ENCODE data around the gene EIF4G3.
"Not testable (repeated sequence)": the region's sequence is repeated elsewhere in the genome, so short reads cannot be mapped to it uniquely, and the experiment has no call there.

The EIF4G3 gene

GRCh38 chr1:21176586-21177555 is at the start of gene EIF4G3:
Gene EIF4G3, minus strand, starts transcription at chr1:21176897. Its CDS starts 174,155 bp downstream, at chr1:21002742.
- DNase-seq, result peak; percentile 100

GRCh38 chr1:21225065-21225464 is 48.4 kb upstream of the EIF4G3 start:
- DNase-seq, result no peak

- no peak for DNase-seq
Measured at GRCh38 chr1:21220815-21221214, 44.1 kb upstream of the EIF4G3 start.

GRCh38 chr1:21219674-21220073 is 43.0 kb upstream of the EIF4G3 start:
- no peak for DNase-seq

- DNase-seq, result peak; percentile 32
Measured at GRCh38 chr1:21217812-21218596, 41.3 kb upstream of the EIF4G3 start.

- peak; percentile 70 for DNase-seq
Measured at GRCh38 chr1:21216835-21217811, 40.4 kb upstream of the EIF4G3 start.

- DNase-seq, result no peak
Measured at GRCh38 chr1:21212126-21212525, 35.4 kb upstream of the EIF4G3 start.

GRCh38 chr1:21208137-21208700 is 31.5 kb upstream of the EIF4G3 start:
- DNase-seq, result not testable (repeated sequence)

GRCh38 chr1:21206117-21206516 is 29.4 kb upstream of the EIF4G3 start:
- DNase-seq, result no peak

GRCh38 chr1:21205416-21205815 is 28.7 kb upstream of the EIF4G3 start:
- no peak for DNase-seq

GRCh38 chr1:21201650-21202049 is 25.0 kb upstream of the EIF4G3 start:
- no peak for DNase-seq

- not testable (repeated sequence) for DNase-seq
Measured at GRCh38 chr1:21201238-21201637, 24.5 kb upstream of the EIF4G3 start.

- no peak for DNase-seq
Measured at GRCh38 chr1:21200767-21201166, 24.1 kb upstream of the EIF4G3 start.

GRCh38 chr1:21198929-21199328 is 22.2 kb upstream of the EIF4G3 start:
- no peak for DNase-seq

- DNase-seq, result no peak
Measured at GRCh38 chr1:21192871-21193270, 16.2 kb upstream of the EIF4G3 start.

GRCh38 chr1:21192284-21192683 is 15.6 kb upstream of the EIF4G3 start:
- DNase-seq, result no peak

GRCh38 chr1:21190771-21191170 is 14.1 kb upstream of the EIF4G3 start:
- not testable (repeated sequence) for DNase-seq

- DNase-seq, result no peak
Measured at GRCh38 chr1:21189906-21190500, 13.3 kb upstream of the EIF4G3 start.

GRCh38 chr1:21189421-21189820 is 12.7 kb upstream of the EIF4G3 start:
- DNase-seq, result no peak

- no peak for DNase-seq
Measured at GRCh38 chr1:21188235-21188634, 11.5 kb upstream of the EIF4G3 start.

GRCh38 chr1:21185221-21185731 is 8.6 kb upstream of the EIF4G3 start:
- DNase-seq, result no peak

All from activated CD8-positive, alpha-beta memory T cell treated with anti-CD3 and anti-CD28 coated beads, Interleukin-2, amount 50 U/mL, for 4 hours (primary cell).